ENCODE measurements around the gene NUDT15. TPM values are rescaled to one million over a fixed set of nuclear protein-coding genes. Genes with fewer than 3 reads are reported as not detected.

NUDT15 gene
- total and polyA plus RNA-seq, 7 donors, result 6.6 to 53.4 (median 8.9) TPM

- Histone ChIP-seq H3K4me1 (no peaks in the 10 kb centered on the region), H3K36me3 (peaks cover 7 to 96% (median 31%) of the 10 kb centered on the region in 4 donors), H3K4me3 (no peak overlapping the region), H3K27me3 (no peaks in the 10 kb centered on the region), H3K27ac (no peak overlapping the region), H3K9me3 (peaks cover 0 to 12% (median 0%) of the 10 kb centered on the region in 4 donors)
- DNase-seq, result no peak
- TF ChIP-seq CTCF (IDR thresholded peaks at IDR 0.05) (no peak), POLR2A (IDR thresholded peaks at IDR 0.05) (no peak), EP300 (IDR thresholded peaks at IDR 0.05) (no peak), POLR2AphosphoS5 (IDR thresholded peaks at IDR 0.05) (no peak)
- intact Hi-C loops (cut with DNase I), result no loop called here
- 94 to 97% methylated on average over 3 of the region's 3 CpGs for WGBS, 2 donors
These were observed 34.8 kb downstream of the NUDT15 start for GRCh38 chr13:48072304-48072703.

GRCh38 chr13:48072787-48073186 lies 35.3 kb downstream of the NUDT15 start:
- intact Hi-C loops (cut with DNase I), result no loop called here
- no peak for DNase-seq
- no peak overlapping the region for H3K4me3 ChIP-seq
- H3K36me3 ChIP-seq, result peaks cover 11 to 96% (median 35%) of the 10 kb centered on the region in 4 donors
- no peak overlapping the region for H3K27ac ChIP-seq
- peaks cover 0 to 12% (median 0%) of the 10 kb centered on the region in 4 donors for H3K9me3 ChIP-seq
- TF ChIP-seq POLR2A (IDR thresholded peaks at IDR 0.05) (no peak), POLR2AphosphoS5 (IDR thresholded peaks at IDR 0.05) (no peak), EP300 (IDR thresholded peaks at IDR 0.05) (no peak)
- no peaks in the 10 kb centered on the region for H3K27me3 ChIP-seq
- H3K4me1 ChIP-seq, result no peaks in the 10 kb centered on the region
- WGBS, 2 donors, result 98 to 100% methylated on average over 2 of the region's 2 CpGs

GRCh38 chr13:48074006-48074405 lies 36.5 kb downstream of the NUDT15 start:
- no peak for TF ChIP-seq POLR2A (IDR thresholded peaks at IDR 0.05)
- TF ChIP-seq EP300 (IDR thresholded peaks at IDR 0.05), result no peak
- TF ChIP-seq POLR2AphosphoS5 (IDR thresholded peaks at IDR 0.05), result no peak
- TF ChIP-seq CTCF (IDR thresholded peaks at IDR 0.05), result no peak
- 88 to 100% methylated on average over 2 of the region's 2 CpGs for WGBS, 2 donors
- intact Hi-C loops (cut with DNase I), result no loop called here
- Histone ChIP-seq H3K27me3 (no peaks in the 10 kb centered on the region), H3K4me3 (no peak overlapping the region), H3K4me1 (no peaks in the 10 kb centered on the region), H3K36me3 (peaks cover 22 to 96% (median 40%) of the 10 kb centered on the region in 4 donors), H3K9me3 (peaks cover 0 to 12% (median 0%) of the 10 kb centered on the region in 4 donors), H3K27ac (no peak overlapping the region)
- no peak for DNase-seq

GRCh38 chr13:48078251-48078656 lies 40.7 kb downstream of the NUDT15 start:
- WGBS, 2 donors, result 37 to 45% methylated on average over 2 of the region's 2 CpGs
- no peaks in the 10 kb centered on the region for H3K4me1 ChIP-seq
- H3K27me3 ChIP-seq, result no peaks in the 10 kb centered on the region
- no peak for TF ChIP-seq CTCF (IDR thresholded peaks at IDR 0.05)
- TF ChIP-seq POLR2AphosphoS5 (IDR thresholded peaks at IDR 0.05), result no peak
- TF ChIP-seq POLR2A (IDR thresholded peaks at IDR 0.05), result no peak
- no peak for TF ChIP-seq EP300 (IDR thresholded peaks at IDR 0.05)
- H3K27ac ChIP-seq, result no peak overlapping the region
- intact Hi-C loops (cut with DNase I), result no loop called here
- no peaks in the 10 kb centered on the region for H3K9me3 ChIP-seq
- peaks cover 24 to 96% (median 49%) of the 10 kb centered on the region in 4 donors for H3K36me3 ChIP-seq
- no peak overlapping the region for H3K4me3 ChIP-seq
- DNase-seq, result no peak

GRCh38 chr13:48081739-48082138 lies 44.2 kb downstream of the NUDT15 start:
- H3K4me1 ChIP-seq, result no peaks in the 10 kb centered on the region

More at GRCh38 chr13:48081739-48082138, 44.2 kb downstream of the NUDT15 start:
- no peaks in the 10 kb centered on the region for H3K9me3 ChIP-seq
- TF ChIP-seq POLR2AphosphoS5 (IDR thresholded peaks at IDR 0.05) (no peak), CTCF (IDR thresholded peaks at IDR 0.05) (no peak), POLR2A (IDR thresholded peaks at IDR 0.05) (no peak), EP300 (IDR thresholded peaks at IDR 0.05) (no peak)
- intact Hi-C loops (cut with DNase I), result no loop called here
- no peak for DNase-seq
- no peaks in the 10 kb centered on the region for H3K27me3 ChIP-seq
- H3K36me3 ChIP-seq, result peaks cover 21 to 91% (median 38%) of the 10 kb centered on the region in 4 donors
- 84 to 98% methylated on average over 4 of the region's 4 CpGs for WGBS, 2 donors
- H3K27ac ChIP-seq, result no peak overlapping the region
- H3K4me3 ChIP-seq, result no peak overlapping the region
